Ectodermal cell (in vitro differentiated cells): ENCODE measurements around the gene TKTL1.
A peak's percentile ranks its signal among the peaks of the same experiment; 100 is the strongest.

Experiments
- H3K27ac ChIP-seq: 2 replicates; pipeline ENCODE4 v1.7.0; 2013; ENCODE audit warnings: mild to moderate bottlenecking, low read depth, low read length; ENCODE audit not compliant: insufficient read depth, poor library complexity, severe bottlenecking
- H3K27me3 ChIP-seq: 2 replicates; pipeline ENCODE4 v1.7.0; 2013; ENCODE audit warnings: mild to moderate bottlenecking, low read length; ENCODE audit not compliant: insufficient read depth, control insufficient read depth, poor library complexity, severe bottlenecking
- H3K36me3 ChIP-seq: one replicate; pipeline ENCODE4 v1.7.0; 2013; ENCODE audit warnings: low read length; ENCODE audit not compliant: control insufficient read depth, insufficient read depth
- H3K4me1 ChIP-seq: one replicate; pipeline ENCODE4 v1.7.0; 2013; ENCODE audit warnings: low read length; ENCODE audit not compliant: control insufficient read depth, insufficient read depth
- H3K4me3 ChIP-seq: 2 replicates; pipeline ENCODE4 v1.7.0; 2013; ENCODE audit warnings: low read depth, low read length, control low read depth; ENCODE audit not compliant: insufficient read depth
- H3K9me3 ChIP-seq: 2 replicates; pipeline ENCODE4 v1.7.0; 2013; ENCODE audit warnings: mild to moderate bottlenecking, low read length, moderate library complexity; ENCODE audit not compliant: control insufficient read depth
- WGBS, 2 experiments: methylation state at CpG; one replicate each; pipeline ENCODE4 v1.1.7; 2013; ENCODE audit warnings: missing lambda C conversion rate in 2 of 2; 5-methylcytosine and 5-hydroxymethylcytosine counted together

Gene TKTL1

DNA sequence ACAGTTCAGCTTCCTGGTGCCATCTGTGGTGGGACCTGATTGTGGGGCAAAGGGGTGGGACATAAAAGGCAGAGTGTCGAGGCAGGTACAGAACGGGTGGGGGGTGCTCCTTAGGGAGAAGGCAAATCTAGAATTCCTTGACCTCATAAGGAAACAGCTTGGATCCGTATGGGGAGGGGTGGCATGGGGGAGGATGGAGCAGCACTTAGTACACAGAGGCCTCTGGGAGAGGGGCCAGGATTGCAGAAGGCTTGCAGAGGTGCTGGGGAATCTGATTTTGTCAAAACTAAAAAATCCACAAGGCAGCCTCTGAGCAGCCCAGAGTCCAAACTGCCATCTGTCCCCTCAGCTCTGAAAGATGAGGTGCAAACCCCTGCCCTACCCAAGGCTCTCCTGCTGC, 81.2 kb downstream of the TKTL1 start:
- Histone ChIP-seq H3K36me3 (no peaks in the 10 kb centered on the region), H3K27ac (no peak overlapping the region), H3K4me1 (peaks cover 9% of the 10 kb centered on the region), H3K9me3 (no peaks in the 10 kb centered on the region), H3K27me3 (peaks cover 26% of the 10 kb centered on the region), H3K4me3 (no peak overlapping the region)
- 74 to 90% methylated on average over 3 of the region's 3 CpGs for WGBS, 2 experiments

DNA sequence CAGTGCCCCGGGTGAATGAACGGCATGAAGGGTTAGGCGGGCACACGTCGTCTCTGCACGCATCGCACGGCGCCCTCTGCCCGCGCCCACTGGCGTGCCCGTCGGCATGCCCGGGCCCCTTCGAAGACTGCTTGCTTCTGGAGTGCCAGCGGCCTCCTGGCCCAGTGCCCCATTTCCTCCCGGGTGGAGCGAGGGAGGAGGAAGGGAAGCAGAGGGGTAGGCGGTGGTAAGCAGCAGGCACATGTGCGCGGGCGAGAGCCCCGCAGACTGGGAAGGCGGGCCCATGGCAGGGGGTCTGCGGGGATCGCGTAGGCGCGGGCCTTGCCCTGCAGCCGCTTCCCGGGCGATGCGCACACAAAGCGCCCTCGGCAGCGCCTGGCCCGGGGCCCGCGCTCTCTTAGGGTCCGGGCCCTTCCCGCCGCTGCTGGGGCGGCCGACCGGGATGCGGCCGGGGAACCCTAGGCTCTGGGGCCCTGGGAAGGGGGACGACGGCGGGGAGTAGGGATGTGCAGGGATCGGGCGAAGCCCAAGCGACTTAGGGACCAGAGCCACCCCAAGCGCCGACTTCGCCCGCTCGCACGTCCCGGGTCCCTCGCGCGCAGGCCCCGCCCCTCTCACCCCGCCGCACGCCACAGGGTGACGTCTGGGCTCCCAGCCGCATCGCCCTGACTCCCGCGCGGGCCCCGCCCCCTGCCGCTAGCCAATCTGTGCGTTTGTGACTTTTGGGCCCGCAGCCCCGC, 82.6 kb downstream of the TKTL1 start:
- Histone ChIP-seq H3K9me3 (no peaks in the 10 kb centered on the region), H3K27me3 (peaks cover 18% of the 10 kb centered on the region), H3K27ac (peak overlapping the region; percentile 92), H3K4me3 (peak overlapping the region; percentile 41), H3K36me3 (no peaks in the 10 kb centered on the region), H3K4me1 (peaks cover 9% of the 10 kb centered on the region)
- 3 to 4% methylated on average over 79 of the region's 79 CpGs for WGBS, 2 experiments

DNA sequence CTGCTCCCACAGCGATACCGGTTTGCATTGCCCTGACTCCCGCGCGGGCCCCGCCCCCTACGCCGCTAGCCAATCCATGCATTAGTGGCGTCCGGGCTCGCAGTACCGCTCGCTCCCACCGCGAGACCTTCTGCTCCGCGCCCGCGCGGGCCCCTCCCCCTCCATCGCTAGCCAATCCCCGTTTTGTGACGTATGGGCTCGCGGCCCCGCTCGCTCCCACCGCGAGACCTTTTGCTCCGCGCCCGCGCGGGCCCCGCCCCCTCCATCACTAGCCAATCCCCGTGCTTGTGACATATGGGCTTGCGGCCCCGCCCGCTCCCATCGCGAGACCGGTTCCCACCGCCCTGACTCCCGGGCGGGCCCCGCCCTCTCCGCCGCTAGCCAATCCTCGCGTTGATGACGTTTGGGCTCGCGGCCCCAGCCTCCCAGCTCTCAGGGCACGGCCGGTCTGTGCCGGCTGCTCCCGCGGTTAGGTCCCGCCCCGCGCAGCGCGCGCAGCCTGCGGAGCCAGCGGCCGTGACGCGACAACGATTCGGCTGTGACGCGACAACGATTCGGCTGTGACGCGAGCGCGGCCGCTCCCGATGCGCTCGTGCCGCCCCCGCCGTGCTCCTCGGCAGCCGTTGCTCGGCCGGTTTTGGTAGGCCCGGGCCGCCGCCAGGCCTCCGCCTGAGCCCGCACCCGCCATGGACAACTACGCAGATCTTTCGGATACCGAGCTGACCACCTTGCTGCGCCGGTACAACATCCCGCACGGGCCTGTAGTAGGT, 83.4 kb downstream of the TKTL1 start, which contains the start of gene EMD:
Gene EMD (plus strand): TSS at position 497 of the 770 bp plus-strand sequence. CDS start 190 bp downstream, at position 687.
- Histone ChIP-seq H3K4me3 (peak within 1 kb of the TSS; percentile 74), H3K4me1 (peaks cover 9% of the 10 kb centered on the region), H3K27me3 (peaks cover 13% of the 10 kb centered on the region), H3K27ac (peak within 1 kb of the TSS; percentile 92), H3K36me3 (no peaks in the 10 kb centered on the region), H3K9me3 (no peaks in the 10 kb centered on the region)
- 0% methylated on average over 103 of the region's 103 CpGs for WGBS, 2 experiments

- H3K4me1 ChIP-seq, result peaks cover 9% of the 10 kb centered on the region
- H3K27me3 ChIP-seq, result peaks cover 8% of the 10 kb centered on the region
Observed at GRCh38 chrX:154379569-154379951, 84.0 kb downstream of the TKTL1 start.

More at GRCh38 chrX:154379569-154379951, 84.0 kb downstream of the TKTL1 start:
- Histone ChIP-seq H3K4me3 (peak overlapping the region; percentile 74), H3K36me3 (no peaks in the 10 kb centered on the region), H3K27ac (peak overlapping the region; percentile 85), H3K9me3 (no peaks in the 10 kb centered on the region)
- WGBS, 2 experiments, result 0 to 2% methylated on average over 38 of the region's 38 CpGs
